ENCODE measurements around the gene MATR3.

GRCh38 chr5:139340051-139340450 lies 46.5 kb downstream of the MATR3 start:
- TF ChIP-seq CTCF (IDR thresholded peaks at IDR 0.05; ENCODE audit: low read depth, low read length, missing input control) (no peak), GABPA (IDR thresholded peaks at IDR 0.05 in 1 of 2, conservative IDR thresholded peaks at IDR 0.05 in 1 of 2) (no peak), ATF3 (IDR thresholded peaks at IDR 0.05) (no peak), RAD21 (IDR thresholded peaks at IDR 0.05) (no peak), YY1 (IDR thresholded peaks at IDR 0.05) (no peak), FOXA1 (IDR thresholded peaks at IDR 0.05) (no peak), JUND (IDR thresholded peaks at IDR 0.05) (no peak), REST (IDR thresholded peaks at IDR 0.05) (no peak), RXRA (IDR thresholded peaks at IDR 0.05) (no peak), TAF1 (conservative IDR thresholded peaks at IDR 0.05) (no peak), SP1 (IDR thresholded peaks at IDR 0.05) (no peak), EGR1 (IDR thresholded peaks at IDR 0.05; ENCODE audit: low read depth in 2 of 2) (no peak)

Data from liver (tissue), 3 donors.